GM19240 (cell line): ENCODE data around the gene ATP6V0B.

Source experiments
- DNase-seq: peaks from one replicate; pipeline ENCODE4 v3.0.0; 2011; ENCODE audit warnings: low spot score; ENCODE audit not compliant: insufficient read length

Gene ATP6V0B

DNA sequence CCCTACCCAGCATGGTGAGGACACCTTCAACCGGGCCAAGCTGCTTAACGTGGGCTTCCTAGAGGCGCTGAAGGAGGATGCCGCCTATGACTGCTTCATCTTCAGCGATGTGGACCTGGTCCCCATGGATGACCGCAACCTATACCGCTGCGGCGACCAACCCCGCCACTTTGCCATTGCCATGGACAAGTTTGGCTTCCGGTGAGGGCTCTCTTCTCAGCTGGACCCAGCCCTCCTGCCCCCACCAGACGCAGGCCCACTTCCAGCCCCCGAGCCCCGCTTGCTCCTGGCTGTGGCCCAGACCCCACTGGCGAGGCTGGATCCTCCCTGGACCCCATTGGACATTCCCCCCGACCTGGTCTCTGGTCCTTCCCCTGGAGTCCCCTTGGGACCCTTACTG lies 10.1 kb downstream of the ATP6V0B start:
- DNase-seq: no peak

DNA sequence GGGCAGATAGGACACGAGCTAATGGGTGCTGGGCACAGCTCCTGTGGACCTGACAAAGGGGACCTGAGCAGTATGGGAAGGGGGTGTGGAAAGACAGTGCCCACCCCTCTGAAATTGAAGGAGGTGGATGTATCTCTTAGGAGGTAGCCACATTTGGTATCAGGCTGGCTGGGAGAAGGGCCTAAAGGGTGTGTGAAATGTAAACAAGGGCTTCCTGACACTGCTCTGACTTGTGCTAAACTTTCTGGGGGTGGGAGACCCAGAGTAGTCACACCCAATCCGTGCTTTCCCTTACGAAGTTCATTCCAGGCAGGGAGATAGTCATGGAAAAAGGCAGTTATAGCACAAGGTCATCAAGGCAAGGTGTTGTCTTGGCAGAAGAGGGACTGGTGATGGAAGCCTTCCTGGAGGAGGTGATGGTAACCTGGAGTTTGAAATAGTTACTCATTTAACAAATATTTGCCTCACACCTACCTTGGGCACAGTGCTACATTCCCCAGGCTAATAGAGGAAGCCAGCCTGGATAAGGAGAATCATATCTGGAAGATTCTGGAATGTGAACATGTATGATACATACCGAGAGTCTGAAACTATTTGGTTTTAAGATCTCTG lies 11.3 kb downstream of the ATP6V0B start:
- no peak for DNase-seq

DNA sequence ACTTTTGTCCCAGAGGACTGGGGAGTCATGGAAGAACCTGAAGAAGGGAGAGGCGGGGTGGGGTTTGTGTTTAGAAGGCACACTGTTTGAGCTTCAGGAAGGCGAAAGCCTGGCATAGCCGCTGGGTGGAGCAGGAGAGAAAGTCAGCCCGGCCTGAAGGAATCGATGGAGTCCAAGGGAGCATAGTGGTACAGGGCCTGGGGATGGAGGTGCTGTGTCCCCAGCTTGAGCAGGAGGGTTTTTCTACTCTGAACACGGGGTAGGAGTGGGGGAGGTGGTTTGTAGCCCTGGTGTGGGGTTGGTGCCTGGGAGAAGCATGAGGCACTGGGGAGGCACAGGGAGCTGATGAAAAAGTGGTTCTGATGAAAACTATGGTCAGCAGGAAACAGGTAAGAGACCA lies 12.0 kb downstream of the ATP6V0B start:
- no peak for DNase-seq

DNA sequence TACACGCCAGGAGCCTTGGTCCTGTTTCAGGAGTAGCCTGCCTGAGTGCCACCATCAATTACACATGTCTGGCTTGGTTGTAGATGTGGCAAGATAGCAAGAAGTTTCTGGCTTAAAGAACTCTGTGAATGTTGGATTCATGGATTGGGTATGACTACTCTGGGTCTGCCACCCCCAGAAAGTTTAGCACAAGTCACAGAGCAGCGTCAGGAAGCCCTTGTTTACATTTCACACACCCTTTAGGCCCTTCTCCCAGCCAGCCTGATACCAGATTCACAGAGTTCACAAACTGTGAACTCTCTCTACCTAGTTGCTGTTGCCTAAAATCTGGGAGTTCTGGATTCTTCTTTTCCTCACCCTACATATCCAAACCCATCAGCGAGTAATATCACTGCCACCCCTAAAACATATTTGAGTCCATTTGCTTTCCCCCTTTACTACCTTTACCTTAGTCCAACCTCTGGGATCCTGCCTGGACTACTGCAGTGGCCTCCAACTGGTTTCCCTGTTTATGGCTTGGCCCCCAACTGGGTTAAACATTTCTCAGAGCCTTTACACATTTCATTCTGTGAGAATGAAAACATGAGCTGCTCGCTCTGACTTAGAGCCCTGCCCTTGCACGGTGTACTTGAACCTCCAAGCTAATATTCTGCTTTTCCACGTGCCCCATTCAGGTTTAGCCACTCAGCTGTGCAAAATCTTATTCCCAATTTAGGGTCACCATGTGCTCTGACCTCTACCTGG lies 12.6 kb downstream of the ATP6V0B start:
- no peak for DNase-seq

DNA sequence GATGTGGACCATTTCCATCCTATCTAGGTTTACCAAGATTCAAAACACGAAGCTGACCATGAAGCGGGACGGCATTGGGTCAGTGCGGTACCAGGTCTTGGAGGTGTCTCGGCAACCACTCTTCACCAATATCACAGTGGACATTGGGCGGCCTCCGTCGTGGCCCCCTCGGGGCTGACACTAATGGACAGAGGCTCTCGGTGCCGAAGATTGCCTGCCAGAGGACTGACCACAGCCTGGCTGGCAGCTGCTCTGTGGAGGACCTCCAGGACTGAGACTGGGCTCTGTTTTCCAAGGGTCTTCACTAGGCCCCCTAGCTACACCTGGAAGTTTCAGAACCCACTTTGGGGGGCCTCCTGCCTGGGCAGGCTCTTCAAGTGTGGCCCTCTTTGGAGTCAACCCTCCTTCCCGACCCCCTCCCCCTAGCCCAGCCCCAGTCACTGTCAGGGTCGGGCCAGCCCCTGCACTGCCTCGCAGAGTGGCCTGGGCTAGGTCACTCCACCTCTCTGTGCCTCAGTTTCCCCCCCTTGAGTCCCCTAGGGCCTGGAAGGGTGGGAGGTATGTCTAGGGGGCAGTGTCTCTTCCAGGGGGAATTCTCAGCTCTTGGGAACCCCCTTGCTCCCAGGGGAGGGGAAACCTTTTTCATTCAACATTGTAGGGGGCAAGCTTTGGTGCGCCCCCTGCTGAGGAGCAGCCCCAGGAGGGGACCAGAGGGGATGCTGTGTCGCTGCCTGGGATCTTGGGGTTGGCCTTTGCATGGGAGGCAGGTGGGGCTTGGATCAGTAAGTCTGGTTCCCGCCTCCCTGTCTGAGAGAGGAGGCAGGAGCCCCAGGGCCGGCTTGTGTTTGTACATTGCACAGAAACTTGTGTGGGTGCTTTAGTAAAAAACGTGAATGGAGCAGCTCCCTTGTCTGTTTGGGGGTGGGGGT lies 15.8 kb downstream of the ATP6V0B start:
- DNase-seq: no peak

DNA sequence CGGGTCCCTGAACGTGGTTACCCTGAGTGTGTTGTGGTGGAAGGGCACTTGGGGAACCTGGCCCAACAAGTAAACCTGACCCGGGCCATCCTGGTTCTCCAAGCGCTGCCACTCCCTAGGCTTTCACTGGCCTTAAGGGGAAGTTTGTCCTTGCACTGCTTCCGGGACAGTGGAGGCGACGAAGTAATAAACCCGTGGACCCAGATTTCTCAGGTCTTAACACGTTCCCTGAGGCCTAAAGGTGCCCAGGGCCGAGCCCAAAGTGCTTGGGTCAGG lies 16.4 kb downstream of the ATP6V0B start:
- no peak for DNase-seq

DNA sequence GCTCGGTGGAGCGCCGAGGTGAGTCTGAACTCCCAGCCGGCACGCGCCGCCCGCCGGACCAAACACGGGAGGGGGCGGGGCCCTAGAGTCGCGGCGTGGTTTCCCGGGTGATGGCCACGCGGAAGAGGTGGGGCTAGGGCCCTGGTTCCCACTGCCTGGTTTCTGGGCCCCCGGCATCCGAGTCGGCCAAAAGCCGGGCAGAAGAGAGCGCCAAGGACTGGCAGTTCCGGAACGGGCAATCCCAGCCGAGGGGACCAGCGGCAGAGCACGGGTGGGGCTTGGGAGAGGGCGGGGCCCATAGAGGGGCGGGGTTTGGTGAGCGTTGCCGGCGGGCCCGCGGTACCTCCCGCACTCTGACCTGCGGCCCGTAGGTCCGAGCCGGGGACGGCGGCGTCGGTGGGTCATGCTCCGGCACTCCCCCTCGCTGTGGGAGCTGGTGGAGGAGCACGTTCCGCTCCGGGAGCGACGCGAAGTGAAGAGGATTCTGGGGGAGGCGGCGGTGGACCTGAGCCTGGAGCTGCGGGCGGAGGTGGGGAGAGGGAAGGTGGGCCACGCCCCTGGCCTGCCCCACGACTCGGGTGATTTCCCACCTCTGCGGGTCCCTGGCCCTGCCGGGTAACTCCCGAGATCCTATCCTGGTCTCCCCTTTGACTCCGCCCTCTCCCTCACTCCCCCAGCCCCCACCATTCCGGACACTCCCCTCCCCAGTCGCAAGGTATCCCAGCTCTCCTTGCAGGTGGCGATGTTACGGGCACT lies 16.9 kb downstream of the ATP6V0B start, which contains the start of gene CCDC24:
Gene CCDC24 (plus strand): TSS at position 124 of the 756 bp plus-strand sequence. CDS start 280 bp downstream, at position 404.
- peak; percentile 87 for DNase-seq

DNA sequence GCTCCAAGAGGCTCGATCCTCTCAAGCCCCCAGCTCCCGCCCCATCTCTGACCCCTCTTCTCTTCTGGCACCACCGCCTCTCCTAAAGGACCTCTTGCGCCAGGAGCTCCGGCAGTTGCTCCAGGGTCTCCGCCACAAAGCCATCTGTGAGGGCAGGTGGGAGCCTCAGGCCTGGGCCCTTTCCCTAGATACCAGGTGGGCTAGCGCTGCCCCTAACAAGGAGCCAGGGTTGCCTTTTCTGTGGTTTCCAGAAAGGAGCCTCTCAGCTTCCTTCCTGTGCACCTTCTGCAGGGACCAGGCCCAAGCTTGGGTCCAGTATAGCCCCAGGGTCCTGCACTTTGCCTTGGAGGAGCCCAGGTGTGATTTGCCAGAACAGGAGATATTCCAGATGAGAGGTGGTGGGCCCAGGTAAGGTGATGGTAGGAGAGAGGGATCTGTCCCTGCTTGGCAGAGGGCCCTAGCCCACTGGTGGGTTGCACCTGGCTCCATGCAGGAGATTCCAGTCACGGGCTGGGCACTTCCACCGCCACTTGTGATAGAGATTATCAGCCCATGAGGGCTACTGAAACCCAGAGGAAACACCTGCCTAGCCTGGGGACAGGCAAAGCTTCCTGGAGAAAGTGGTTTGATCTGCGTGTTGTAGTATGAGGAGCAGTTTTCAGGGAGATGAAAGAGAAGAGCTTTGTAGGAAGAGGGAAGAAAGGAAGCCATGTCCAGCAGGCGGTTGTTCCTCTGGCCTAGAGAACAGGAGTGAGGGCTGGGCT lies 17.7 kb downstream of the ATP6V0B start:
- DNase-seq: no peak

DNA sequence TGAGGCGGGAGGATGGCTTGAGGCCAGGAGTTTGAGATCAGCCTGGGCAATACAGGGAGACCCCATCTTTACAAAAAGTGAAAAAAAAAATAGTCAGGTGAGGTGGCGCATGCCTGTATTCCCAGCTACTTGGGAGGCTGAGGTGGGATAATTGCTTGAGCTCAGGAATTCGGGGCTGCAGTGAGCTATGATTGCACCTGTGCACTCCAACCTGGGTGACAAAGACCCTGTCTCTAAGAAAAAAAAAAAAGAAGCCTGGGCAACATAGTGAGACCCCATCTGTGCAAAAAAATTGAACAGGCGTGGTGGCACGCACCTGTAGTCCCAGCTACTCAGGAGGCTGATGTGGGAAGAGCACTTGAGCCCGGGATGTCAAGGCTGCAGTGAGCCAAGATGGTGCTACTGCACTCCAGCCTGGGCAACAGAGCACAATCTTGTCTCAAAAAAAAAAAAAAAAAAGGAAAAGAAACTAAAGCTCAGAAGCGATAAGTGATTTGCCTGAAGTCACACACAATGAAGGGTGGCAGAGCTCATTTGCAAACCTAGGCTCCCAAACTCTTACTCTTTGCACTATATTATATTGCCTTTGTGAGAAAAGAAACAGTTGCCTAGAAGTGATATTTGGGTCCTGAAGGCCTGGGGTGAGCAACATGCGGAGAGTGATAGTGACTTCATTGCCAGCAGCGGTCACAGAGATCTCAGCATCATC lies 18.6 kb downstream of the ATP6V0B start:
- no peak for DNase-seq

DNA sequence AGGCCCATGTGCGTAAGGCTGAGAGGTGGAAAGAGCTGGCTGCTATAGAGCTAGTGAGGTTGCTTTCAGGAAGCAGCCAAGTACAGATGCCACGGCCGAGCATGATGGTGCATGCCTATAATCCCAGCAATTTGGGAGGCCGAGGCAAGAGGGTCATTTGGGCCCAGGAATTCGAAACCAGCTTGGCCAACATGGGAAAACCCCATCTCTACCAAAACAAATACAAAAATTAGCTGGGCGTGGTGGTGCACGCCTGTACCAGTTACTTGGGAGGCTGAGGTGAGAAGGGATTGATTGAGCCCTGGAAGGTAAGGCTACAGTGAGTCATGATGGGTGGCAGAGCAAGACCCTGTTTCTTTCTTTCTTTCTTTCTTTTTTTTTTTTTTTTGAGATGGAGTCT lies 19.3 kb downstream of the ATP6V0B start:
- no peak for DNase-seq

DNA sequence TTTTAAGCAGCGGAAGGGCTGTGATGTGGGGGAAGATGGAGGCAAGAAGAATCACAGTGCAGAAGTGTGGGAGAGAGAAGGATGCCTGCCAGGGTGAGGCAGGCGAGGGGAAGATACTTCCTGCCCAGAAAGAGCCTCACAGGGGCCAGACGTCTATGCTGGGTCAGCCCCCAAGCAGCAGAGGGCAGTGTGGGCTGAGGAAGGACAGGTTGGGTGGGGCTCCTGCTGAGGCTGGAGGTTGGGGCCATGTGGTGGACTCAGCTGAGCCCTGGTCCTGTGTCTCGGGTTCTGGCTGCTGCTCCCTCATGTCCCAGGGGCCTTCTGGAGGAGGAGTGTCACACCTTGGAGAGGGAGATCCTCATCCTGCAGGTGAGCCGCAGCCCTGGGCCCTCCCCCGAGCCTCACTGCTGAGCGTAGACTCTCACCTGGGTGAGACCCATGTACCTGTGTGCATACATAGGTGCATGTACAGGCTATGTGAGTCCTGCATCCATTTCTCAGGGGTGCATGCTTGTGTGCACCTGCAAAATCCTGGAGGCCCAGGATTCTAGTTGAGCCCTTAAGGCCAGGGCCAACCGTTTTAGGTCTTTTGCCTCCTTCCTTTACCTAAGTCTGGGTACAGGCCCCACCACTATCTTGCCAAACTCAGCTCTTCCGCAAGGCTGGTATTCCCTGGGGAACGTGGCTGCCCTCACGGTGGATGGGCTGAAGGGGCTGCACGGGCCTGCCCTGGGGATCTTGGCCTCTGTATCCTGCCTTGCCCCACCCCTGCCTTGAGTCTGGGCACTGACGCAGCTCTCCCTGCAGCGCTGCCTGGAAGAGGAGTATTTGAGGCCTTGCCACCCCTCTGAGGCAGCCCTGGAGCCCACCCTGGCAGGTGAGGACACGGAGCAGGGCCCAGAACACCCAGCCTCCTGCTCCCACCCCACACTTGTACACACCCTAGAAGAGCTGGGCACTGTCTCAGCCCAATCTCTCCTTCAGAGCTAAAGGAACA lies 20.3 kb downstream of the ATP6V0B start:
- DNase-seq: no peak

DNA sequence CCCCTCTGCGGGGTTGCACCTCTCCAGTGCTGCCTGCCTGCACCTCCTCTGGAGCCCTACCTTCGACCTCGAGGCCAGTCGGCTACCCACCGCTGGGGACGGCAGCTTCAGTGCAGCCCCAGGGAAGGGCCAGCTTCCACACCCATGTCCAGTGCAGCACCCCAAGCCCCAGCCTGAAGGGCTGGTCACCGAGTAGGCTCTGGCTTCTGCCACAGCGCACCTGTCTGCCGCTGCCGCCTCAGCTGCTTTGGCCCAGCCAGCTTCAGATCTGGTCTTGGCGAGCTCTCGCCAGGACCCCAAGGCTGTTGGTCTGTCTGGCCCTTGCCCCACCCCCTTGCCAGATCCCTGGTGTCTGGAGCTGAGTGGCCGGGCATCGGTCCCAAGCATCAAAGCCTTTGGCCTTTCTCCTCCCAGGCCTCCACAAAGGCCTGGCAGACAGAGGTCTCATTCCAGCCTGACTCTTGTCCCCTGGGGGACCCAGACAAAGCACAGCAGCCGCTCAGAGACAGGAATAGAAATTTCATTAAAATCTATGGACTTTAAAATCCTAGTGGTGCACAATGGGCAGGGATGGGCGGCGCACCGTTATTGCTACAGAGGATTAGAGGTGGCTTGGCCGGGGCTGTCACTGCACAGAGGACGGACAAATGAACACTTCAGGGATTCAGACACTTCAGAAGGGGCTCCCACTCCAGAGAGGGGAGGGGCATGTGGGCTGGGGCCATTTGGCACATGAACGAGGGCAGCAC lies 21.4 kb downstream of the ATP6V0B start:
- no peak for DNase-seq

DNA sequence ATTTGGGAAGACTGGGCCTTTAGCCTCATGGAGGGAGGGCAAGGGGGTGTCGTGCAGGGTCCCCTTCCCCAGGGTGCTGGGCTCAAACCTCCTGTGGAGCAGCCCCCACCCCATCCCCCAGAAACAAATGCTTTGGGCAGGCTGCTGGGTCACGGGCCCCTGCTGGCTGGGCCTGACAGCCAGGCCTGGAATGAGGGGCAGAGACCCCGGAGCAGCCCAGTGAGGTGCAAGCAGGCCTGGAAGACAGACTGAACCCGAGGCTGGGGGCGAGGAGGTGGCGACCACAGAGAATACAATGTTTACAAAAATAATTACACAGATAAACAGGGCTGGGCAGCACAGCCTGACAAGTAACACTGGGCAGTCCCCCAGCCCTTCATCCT lies 22.0 kb downstream of the ATP6V0B start:
- DNase-seq: no peak

DNA sequence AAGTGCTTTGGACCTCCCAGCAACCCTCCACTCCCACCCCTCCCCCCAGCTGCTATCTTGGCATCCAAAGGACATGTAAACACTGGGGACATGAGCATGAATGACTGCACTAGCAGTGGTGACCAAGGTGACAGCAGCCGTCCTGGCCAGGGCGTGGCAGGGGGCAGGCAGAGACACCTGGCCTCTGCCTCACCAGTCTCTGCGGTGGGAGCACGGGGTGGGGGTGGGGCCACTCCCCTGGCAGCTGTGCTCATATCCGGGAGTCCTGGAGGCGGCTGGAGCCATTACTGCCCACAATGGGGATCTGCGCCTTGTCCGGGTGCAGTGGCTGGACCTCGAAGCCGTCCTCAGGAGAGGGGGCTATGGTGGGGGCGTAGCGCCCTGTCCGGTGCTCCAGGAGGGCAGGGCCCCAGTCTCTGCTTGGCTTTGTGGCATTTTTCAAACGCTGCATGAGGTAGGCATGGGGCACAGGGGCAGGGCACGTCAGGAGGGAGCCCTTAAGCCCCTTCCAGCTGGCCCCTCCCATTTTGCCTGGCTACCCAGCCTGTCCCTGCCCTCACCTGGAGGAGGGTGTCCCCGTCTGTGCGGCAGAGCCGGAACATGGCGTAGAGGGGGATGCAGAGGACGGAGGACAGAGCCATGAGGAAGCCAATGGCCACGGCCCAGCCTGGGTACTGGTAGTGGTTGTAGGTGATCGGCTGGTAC lies 22.7 kb downstream of the ATP6V0B start:
- DNase-seq: no peak

DNA sequence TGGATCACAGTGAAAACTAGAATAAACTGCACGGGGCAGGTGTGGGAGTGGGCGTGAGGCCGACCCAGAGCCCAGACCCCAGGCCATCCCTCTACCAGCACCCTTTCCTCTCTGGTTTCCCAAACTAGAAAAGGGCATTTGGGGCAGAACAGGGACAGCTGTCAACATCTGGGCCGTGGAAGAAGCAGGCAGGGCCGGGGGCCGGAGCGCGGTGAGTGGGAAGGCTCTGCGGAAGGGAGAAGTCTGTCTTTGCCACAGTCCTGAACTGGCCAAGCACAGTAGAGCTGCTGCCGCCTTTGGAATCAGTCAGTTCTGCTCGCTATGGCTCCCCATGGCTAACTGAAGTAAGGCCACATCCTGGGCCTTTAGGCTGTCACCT lies 23.2 kb downstream of the ATP6V0B start:
- DNase-seq: no peak

DNA sequence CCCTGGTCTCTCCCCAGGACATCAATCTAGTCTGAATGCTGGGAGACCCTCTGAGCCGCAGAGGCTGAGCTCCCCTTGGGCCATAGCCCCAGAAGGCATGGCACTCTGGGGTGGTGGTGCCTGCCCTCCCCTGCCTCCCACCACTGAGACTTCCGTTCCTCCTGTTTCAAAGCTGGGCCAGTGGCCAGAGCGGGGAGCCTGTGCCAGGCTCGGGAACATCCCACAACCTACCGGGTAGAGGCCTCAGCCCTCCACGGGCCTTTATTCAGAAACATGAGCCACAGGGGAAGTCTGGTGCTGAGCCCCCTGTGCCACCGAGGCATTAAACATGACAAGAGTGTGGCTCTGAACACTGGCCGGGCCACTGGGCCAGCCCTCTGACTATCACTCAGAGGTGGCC lies 24.7 kb downstream of the ATP6V0B start:
- no peak for DNase-seq

DNA sequence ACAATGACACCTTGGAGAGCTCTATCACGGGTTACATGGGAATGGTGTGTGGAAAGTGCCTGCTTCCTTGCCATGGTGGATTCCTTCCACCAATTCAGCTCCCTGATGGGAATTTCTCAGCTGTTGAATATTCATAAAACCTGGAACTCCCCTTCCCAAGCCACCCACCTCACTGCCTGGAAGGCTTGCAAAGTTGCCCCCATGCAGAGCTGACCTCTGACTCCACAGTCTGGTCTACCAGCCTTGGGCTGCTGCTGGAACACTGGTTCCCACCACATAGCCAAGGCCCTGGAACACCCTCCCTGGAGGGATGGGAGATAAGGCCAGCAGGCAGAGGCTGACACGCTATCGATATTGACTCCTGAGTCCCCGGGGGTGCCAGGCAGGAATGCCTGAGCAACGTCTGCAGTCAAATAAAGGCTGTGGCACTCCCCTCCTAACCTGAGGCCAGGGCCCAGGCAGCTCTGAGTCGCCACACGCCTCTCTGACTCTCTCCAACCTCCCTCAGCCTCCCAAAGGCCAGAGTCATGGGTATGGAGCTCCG lies 25.4 kb downstream of the ATP6V0B start:
- no peak for DNase-seq
